ENCODE data around the gene TTC27. TPM values are rescaled to one million over a fixed set of nuclear protein-coding genes. Genes with fewer than 3 reads are reported as not detected.
"Not testable (repeated sequence)": the region's sequence is repeated elsewhere in the genome, so short reads cannot be mapped to it uniquely, and the experiment has no call there.

TTC27 gene
- total RNA-seq, 4 donors from 2014 or later, result 10.5 to 46.2 (median 17.9) TPM

GRCh38 chr2:32865399-32866068 lies 237.7 kb downstream of the TTC27 start:
- H3K27ac ChIP-seq, result no peak overlapping the region
- H3K27me3 ChIP-seq, result no peaks in the 10 kb centered on the region
- no peaks in the 10 kb centered on the region for H3K9me3 ChIP-seq
- DNase-seq, result no peak
- no peak overlapping the region for H3K4me3 ChIP-seq
- intact Hi-C loops (cut with DNase I; ENCODE audit: low total_unique reads), result no loop called here
- TF ChIP-seq, protein P1, sequence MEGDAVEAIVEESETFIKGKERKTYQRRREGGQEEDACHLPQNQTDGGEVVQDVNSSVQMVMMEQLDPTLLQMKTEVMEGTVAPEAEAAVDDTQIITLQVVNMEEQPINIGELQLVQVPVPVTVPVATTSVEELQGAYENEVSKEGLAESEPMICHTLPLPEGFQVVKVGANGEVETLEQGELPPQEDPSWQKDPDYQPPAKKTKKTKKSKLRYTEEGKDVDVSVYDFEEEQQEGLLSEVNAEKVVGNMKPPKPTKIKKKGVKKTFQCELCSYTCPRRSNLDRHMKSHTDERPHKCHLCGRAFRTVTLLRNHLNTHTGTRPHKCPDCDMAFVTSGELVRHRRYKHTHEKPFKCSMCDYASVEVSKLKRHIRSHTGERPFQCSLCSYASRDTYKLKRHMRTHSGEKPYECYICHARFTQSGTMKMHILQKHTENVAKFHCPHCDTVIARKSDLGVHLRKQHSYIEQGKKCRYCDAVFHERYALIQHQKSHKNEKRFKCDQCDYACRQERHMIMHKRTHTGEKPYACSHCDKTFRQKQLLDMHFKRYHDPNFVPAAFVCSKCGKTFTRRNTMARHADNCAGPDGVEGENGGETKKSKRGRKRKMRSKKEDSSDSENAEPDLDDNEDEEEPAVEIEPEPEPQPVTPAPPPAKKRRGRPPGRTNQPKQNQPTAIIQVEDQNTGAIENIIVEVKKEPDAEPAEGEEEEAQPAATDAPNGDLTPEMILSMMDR (IDR thresholded peaks at IDR 0.05), result no peak
- TF ChIP-seq POLR2A (IDR thresholded peaks at IDR 0.05), result no peak
- no peaks in the 10 kb centered on the region for H3K4me1 ChIP-seq
- H3K36me3 ChIP-seq, result no peaks in the 10 kb centered on the region

DNA sequence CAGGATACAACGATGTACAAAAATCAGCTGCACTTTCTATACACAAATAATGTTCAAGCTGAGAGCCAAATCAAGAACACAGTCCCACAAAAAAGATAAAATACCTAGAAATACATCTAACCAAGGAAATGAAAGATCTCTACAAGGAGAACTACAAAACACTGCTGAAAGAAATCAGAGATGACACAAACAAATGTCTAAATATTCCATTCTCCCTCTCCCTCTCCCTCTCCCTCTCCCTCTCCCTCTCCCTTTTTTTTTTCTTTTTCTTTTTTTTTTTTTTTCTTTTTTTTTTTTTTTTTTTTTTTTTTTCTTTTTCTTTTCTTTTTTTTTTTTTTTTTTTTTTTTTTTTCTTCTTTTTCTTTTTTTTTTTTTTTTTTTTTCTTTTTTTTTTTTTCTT lies 238.6 kb downstream of the TTC27 start:
- H3K4me1 ChIP-seq; intact Hi-C loops (cut with DNase I; ENCODE audit: low total_unique reads): not testable (repeated sequence)

More for the DNA sequence above, 238.6 kb downstream of the TTC27 start:
- not testable (repeated sequence) for H3K27ac ChIP-seq, H3K36me3 ChIP-seq, H3K4me3 ChIP-seq, H3K27me3 ChIP-seq, DNase-seq, H3K9me3 ChIP-seq

Small RNA genes within 50 kb of the gene (microRNA-seq; reads per million reads assigned to microRNA genes)
- not detected for gene MIR4765 (ENCODE audit: borderline microRNAs expressed, borderline replicate concordance)

Small RNA genes within 50 kb of the gene (small RNA-seq; reads per million reads assigned to genes)
- gene MIR4765, result not detected

Data from uterus (tissue), 4 donors.